ENCODE measurements around the gene BCL7A. TPM values are rescaled to one million over a fixed set of nuclear protein-coding genes. Genes with fewer than 3 reads are reported as not detected.
A peak's percentile ranks its signal among the peaks of the same experiment; 100 is the strongest.

Gene BCL7A
- total and polyA plus RNA-seq, 9 of the 15 experiments (the other 6 are each of a cell fraction or from before 2014, with no cell fraction given), result 0.25 to 21.9 (median 14.9) TPM

DNA sequence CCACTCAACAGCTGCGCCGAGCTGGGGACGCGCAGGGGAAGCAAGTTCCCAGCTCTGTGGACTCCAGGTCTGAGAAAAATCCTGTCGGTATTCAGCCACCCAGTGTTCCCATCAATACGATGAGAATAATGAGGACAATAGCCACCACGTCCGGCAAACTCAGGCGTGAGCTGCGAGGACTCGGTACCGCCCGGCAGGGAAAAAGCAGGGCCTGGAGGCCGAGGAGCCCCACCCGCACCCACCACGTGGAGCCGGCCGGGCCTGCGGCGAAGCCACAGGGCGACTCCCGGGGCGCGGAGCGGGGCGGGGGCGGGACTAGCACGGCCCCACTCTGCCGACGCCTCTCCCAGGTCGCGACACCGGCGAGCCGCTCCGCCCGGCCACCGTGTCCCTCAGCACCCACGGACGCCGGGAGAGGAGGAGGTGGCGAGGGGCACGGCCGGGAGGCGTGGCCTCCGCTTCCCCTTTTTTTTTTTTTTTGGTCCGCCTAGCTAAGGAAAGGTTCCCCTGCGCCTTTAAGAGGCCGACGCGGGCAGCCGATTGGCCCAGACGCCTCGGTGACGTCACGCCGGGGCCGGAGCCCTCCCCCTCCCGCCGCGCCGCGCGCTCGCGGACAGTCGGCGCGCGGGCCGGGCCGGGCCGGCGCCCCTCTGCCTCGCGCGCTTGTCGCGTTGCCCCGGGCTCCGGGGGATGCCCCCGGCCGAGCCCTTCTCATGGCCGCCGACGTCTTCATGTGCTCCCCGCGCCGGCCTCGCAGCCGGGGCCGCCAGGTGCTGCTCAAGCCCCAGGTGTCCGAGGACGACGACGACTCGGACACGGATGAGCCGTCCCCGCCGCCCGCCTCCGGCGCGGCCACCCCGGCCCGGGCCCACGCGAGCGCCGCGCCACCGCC lies 56.7 kb downstream of the BCL7A start, which contains the start of gene MLXIP (continued):
- TF ChIP-seq KAT2B (IDR thresholded peaks at IDR 0.05; ENCODE audit: low read depth, low read length) (no peak), PHF21A (IDR thresholded peaks at IDR 0.05; ENCODE audit: borderline replicate concordance, low read depth) (no peak), THRAP3 (IDR thresholded peaks at IDR 0.05; ENCODE audit: borderline replicate concordance) (no peak)

DNA sequence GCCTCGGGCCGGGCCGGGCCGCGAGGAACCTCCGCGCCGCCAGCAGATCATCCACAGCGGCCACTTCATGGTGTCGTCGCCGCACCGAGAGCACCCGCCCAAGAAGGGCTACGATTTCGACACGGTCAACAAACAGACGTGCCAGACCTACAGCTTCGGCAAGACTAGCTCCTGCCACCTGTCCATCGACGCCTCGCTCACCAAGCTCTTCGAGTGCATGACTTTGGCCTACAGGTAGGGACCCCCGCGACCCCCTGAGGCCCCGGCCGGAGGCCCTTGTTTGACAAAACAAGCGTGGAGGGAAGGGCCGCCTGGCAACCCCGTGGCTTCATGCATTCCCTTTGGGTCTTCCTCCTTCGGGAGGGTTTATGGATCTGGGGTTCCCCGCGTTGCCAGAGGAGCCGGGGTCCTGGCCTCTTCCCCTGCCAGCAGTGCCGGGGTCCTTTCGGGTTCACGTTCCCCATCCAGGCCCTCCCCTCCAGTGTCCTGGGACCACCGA lies 57.4 kb downstream of the BCL7A start:
- FAIRE-seq (no peak), DNase-seq (ENCODE audit: extremely low read depth in 1 of 4, low spot score in 3 of 4) (peak in 1 of 4 experiments; percentile 54), ATAC-seq (0 out of 3 replicates have a peak, but pooled peaks have one; percentile 0)
- WGBS (ENCODE audit: insufficient coverage, low coverage, missing lambda C conversion rate), result 0% methylated on average over 35 of the region's 38 CpGs
- peak overlapping the region; percentile 95 for H3K4me2 ChIP-seq (ENCODE audit: insufficient read depth, low read length)
- peaks cover 59% of the 10 kb centered on the region for H3K79me2 ChIP-seq (ENCODE audit: control insufficient read depth, insufficient read depth, low read length)
- H4K20me1 ChIP-seq (replicated peaks; ENCODE audit: control insufficient read depth, insufficient read depth, low read length), result peaks cover 26% of the 10 kb centered on the region
- no peaks in the 10 kb centered on the region for H3K27me3 ChIP-seq (ENCODE audit: control insufficient read depth in 2 of 2, insufficient read depth in 2 of 2, low read length in 2 of 2)
- no TSS peak for BruUV-seq (replicated peaks)
- peak overlapping the region; percentile 79 to 98 for H3K9ac ChIP-seq (ENCODE audit: insufficient read depth in 1 of 2, low read depth in 2 of 2, low read length in 2 of 2)
- intact Hi-C loops (cut with micrococcal nuclease), result no loop called here
- H3K4me3 ChIP-seq, result peak overlapping the region; percentile 74
- no peaks in the 10 kb centered on the region for H3K9me3 ChIP-seq (replicated peaks; ENCODE audit: control insufficient read depth, insufficient read depth, low read depth, low read length)
- H3K9me1 ChIP-seq (ENCODE audit: control insufficient read depth, insufficient read depth, low read length), result no peaks in the 10 kb centered on the region
- ChIA-PET POLR2A (interaction anchor here (0.6 to 5.9 kb wide), 5 partner anchors 10 to 506 kb away, joined by 3 to 68 read pairs (median 3); no protein-coding TSS in a partner anchor), CTCF (ENCODE audit: low intra/inter-chr PET ratio) (no interaction called here)
- in situ Hi-C loops (cut with MboI), result no loop called here
- H3K36me3 ChIP-seq (ENCODE audit: control insufficient read depth, insufficient read depth, low read length), result peaks cover 22% of the 10 kb centered on the region
- no peak overlapping the region; the same call in 1 of the 2 replicates for H2AFZ ChIP-seq (ENCODE audit: low read depth, low read length)
- peaks cover 34 to 35% of the 10 kb centered on the region in 2 experiments; a peak in 4 of 5 replicates for H3K4me1 ChIP-seq (replicated peaks in 1 of 2; ENCODE audit: control insufficient read depth in 2 of 2, insufficient read depth in 2 of 2, low read length in 2 of 2)
- H3K27ac ChIP-seq (ENCODE audit: extremely low read depth, low read depth, low read length), result peak overlapping the region; percentile 88
- TF ChIP-seq SNIP1 (IDR thresholded peaks at IDR 0.05; ENCODE audit: low read depth) (no peak), CBFA2T2 (conservative IDR thresholded peaks at IDR 0.05) (no peak), FOXP1 (CRISPR knock-in tag; IDR thresholded peaks at IDR 0.05) (peak; percentile 72; the same call in 1 of the 2 replicates), ZNF274 (IDR thresholded peaks at IDR 0.05; ENCODE audit: borderline replicate concordance, low read depth, low read length) (no peak), ZBTB7A (IDR thresholded peaks at IDR 0.05; ENCODE audit: borderline replicate concordance, control insufficient read depth, low read depth, low read length) (peak; percentile 87), NR1H2 (CRISPR knock-in tag; IDR thresholded peaks at IDR 0.05) (no peak), ZNF316 (IDR thresholded peaks at IDR 0.05) (no peak), SRSF3 (IDR thresholded peaks at IDR 0.05; ENCODE audit: insufficient read depth, low read length) (0 out of 2 replicates have a peak, but pooled peaks have one; percentile 55)
- TF ChIP-seq, protein P1, sequence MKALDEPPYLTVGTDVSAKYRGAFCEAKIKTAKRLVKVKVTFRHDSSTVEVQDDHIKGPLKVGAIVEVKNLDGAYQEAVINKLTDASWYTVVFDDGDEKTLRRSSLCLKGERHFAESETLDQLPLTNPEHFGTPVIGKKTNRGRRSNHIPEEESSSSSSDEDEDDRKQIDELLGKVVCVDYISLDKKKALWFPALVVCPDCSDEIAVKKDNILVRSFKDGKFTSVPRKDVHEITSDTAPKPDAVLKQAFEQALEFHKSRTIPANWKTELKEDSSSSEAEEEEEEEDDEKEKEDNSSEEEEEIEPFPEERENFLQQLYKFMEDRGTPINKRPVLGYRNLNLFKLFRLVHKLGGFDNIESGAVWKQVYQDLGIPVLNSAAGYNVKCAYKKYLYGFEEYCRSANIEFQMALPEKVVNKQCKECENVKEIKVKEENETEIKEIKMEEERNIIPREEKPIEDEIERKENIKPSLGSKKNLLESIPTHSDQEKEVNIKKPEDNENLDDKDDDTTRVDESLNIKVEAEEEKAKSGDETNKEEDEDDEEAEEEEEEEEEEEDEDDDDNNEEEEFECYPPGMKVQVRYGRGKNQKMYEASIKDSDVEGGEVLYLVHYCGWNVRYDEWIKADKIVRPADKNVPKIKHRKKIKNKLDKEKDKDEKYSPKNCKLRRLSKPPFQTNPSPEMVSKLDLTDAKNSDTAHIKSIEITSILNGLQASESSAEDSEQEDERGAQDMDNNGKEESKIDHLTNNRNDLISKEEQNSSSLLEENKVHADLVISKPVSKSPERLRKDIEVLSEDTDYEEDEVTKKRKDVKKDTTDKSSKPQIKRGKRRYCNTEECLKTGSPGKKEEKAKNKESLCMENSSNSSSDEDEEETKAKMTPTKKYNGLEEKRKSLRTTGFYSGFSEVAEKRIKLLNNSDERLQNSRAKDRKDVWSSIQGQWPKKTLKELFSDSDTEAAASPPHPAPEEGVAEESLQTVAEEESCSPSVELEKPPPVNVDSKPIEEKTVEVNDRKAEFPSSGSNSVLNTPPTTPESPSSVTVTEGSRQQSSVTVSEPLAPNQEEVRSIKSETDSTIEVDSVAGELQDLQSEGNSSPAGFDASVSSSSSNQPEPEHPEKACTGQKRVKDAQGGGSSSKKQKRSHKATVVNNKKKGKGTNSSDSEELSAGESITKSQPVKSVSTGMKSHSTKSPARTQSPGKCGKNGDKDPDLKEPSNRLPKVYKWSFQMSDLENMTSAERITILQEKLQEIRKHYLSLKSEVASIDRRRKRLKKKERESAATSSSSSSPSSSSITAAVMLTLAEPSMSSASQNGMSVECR (CRISPR knock-in tag; IDR thresholded peaks at IDR 0.05), result peak; percentile 83
- TF ChIP-seq, protein P2, sequence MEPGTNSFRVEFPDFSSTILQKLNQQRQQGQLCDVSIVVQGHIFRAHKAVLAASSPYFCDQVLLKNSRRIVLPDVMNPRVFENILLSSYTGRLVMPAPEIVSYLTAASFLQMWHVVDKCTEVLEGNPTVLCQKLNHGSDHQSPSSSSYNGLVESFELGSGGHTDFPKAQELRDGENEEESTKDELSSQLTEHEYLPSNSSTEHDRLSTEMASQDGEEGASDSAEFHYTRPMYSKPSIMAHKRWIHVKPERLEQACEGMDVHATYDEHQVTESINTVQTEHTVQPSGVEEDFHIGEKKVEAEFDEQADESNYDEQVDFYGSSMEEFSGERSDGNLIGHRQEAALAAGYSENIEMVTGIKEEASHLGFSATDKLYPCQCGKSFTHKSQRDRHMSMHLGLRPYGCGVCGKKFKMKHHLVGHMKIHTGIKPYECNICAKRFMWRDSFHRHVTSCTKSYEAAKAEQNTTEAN (CRISPR knock-in tag; IDR thresholded peaks at IDR 0.05), result 0 out of 2 replicates have a peak, but pooled peaks have one; percentile 53
